Smooth muscle cell (in vitro differentiated cells): ENCODE measurements around the gene GMPPB. TPM values are rescaled to one million over a fixed set of nuclear protein-coding genes. Genes with fewer than 3 reads are reported as not detected.
A peak's percentile ranks its signal among the peaks of the same experiment; 100 is the strongest.

Source experiments
- DNase-seq: peaks from one replicate; lab custom pipeline; 2025; ENCODE audit not compliant: unreplicated experiment; lab: John Stamatoyannopoulos, UW
- H2AFZ ChIP-seq: fragments of 200-600 bp; sonication (generic); 2 replicates; pipeline ENCODE4 v1.6.0; 2016; ENCODE audit warnings: antibody characterized with exemption, low read depth, mild to moderate bottlenecking
- H3F3A ChIP-seq: fragments of 200-600 bp; sonication (generic); 2 replicates; pipeline ENCODE4 v1.6.0; 2017; ENCODE audit warnings: antibody characterized with exemption, low read depth
- H3K27ac ChIP-seq: fragments of 200-600 bp; sonication (generic); 2 replicates; pipeline ENCODE4 v1.5.1; 2016; ENCODE audit warnings: low read depth, mild to moderate bottlenecking
- H3K27me3 ChIP-seq: fragments of 200-600 bp; sonication (generic); 2 replicates; pipeline ENCODE4 v1.6.1; 2016; ENCODE audit warnings: low read depth, mild to moderate bottlenecking
- H3K36me3 ChIP-seq: fragments of 200-600 bp; sonication (generic); 2 replicates; pipeline ENCODE4 v1.5.1; 2016; ENCODE audit warnings: low read depth
- H3K4me1 ChIP-seq: fragments of 200-600 bp; sonication (generic); 2 replicates; pipeline ENCODE4 v1.5.1; 2016; ENCODE audit warnings: low read depth
- H3K4me2 ChIP-seq: fragments of 200-600 bp; sonication (generic); 2 replicates; pipeline ENCODE4 v1.6.0; 2016; ENCODE audit warnings: mild to moderate bottlenecking
- H3K4me3 ChIP-seq: fragments of 200-600 bp; sonication (generic); 2 replicates; pipeline ENCODE4 v1.5.1; 2016; ENCODE audit warnings: mild to moderate bottlenecking
- H3K79me2 ChIP-seq: fragments of 200-600 bp; sonication (generic); 2 replicates; pipeline ENCODE4 v1.6.0; 2016; ENCODE audit warnings: low read depth, mild to moderate bottlenecking
- H3K9ac ChIP-seq: fragments of 200-600 bp; sonication (generic); 2 replicates; pipeline ENCODE4 v1.6.0; 2016; ENCODE audit warnings: low read depth
- H3K9me3 ChIP-seq: fragments of 200-600 bp; sonication (generic); replicated peaks from 2 replicates; pipeline ENCODE4 v1.5.1; 2016; ENCODE audit warnings: low read depth
- H4K20me1 ChIP-seq: fragments of 200-600 bp; sonication (generic); 2 replicates; pipeline ENCODE4 v1.6.0; 2016; ENCODE audit warnings: low read depth
- WGBS: methylation state at CpG from one replicate; pipeline ENCODE4 v1.1.7; 2016; ENCODE audit warnings: low lambda C conversion rate; 5-methylcytosine and 5-hydroxymethylcytosine counted together
- polyA plus RNA-seq: library from polyadenylated mRNA; unstranded; fragments of >200 nt; fragmentation: Nextera tagmentation; extraction: Ambion mirVana; gene quantifications from 2 replicates; pipeline ENCODE4 v1.2.1, GENCODE V29; 2016
- total RNA-seq: library from RNA; depleted of rRNA; stranded (reverse); fragments of >200 nt; gene quantifications from 2 replicates; pipeline ENCODE4 v1.2.3, GENCODE V29; 2014
- TF ChIP-seq, protein P1 (sequence below): fragments of 200-600 bp; sonication (generic); IDR thresholded peaks from 2 replicates; pipeline ENCODE4 v1.5.1; 2017; ENCODE audit warnings: borderline replicate concordance, mild to moderate bottlenecking, antibody characterized with exemption; ENCODE audit not compliant: insufficient read depth, poor library complexity, severe bottlenecking

GMPPB gene
- total RNA-seq (21.1 and 21.3 TPM in 2 replicates), polyA plus RNA-seq (68.3 and 74.8 TPM in 2 replicates)

DNA sequence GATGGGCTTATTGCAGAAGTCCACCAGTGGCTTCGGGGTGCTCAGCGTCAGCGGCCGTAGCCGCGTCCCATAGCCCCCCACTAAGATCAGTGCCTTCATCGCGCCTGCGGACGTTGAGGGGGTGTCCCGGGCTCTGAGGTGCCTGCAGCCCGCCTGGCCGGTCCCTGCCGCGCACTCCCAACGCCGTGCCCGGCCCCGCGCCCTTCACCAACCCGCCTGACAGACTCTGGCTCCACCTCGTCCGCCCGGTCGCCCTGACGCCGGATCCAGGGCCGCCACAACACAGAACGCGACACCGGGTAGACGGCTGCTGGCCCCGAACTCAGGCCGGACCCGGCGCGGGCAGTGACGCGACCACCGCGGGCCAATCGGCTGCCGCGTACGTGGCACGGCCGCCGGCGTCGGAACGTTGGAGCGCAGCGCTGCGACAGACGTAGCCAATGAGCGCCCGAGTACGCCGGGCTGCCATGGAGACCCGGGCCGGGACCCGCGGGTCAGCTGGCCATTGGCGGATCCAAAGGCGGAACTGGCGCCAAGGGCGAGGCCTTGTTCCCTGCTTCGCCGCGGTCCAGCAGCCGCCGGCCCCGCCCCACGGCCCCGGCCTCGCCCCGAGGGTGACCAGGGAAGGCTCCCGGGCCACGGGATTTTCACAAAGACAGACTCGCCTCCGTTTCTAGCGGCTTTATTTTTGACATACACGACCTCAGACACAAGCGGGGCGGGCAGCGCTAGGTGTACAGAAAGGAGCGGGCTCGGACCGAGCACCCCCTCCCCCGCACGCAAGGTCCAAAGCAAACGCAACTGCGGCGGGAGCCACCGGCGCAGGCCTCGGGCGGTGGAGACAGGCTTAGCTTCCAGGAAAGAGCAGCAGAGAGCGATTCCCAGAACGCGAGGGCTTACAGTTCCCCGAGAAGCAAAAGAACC is at the start of gene GMPPB:
GMPPB (minus strand) TSS at position 324 of the 924 bp plus-strand sequence; CDS start at position 99, 225 bp downstream.
- Histone ChIP-seq H3K36me3 (no peaks in the 10 kb centered on the region), H3K9me3 (no peaks in the 10 kb centered on the region)
- 2% methylated on average over 98 of the region's 102 CpGs for WGBS

DNA sequence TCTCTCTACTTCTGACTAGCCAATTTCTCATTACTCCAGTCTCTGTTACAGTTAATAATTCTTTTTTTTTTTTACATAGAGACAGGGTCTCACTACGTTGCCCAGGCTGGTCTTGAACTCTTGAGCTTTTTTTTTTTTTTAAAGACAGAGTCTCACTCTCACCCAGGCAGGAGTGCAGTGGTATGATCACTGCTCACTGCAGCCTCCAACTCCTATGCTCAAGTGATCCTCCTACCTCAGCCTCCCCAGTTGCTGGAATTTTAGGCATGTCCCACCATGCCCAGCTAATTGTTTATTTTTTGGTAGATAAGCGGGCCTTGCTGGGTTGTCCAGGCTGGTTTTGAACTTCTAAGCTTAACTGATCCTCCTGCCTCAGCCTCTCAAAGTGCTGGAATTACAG is 49.0 kb upstream of the GMPPB start:
- Histone ChIP-seq H3K4me2 (no peak overlapping the region), H3K27ac (no peak overlapping the region), H3K36me3 (no peaks in the 10 kb centered on the region), H3K79me2 (peaks cover 99% of the 10 kb centered on the region), H3F3A (peaks cover 4% of the 10 kb centered on the region), H4K20me1 (peaks cover 95% of the 10 kb centered on the region), H3K9ac (no peak overlapping the region), H3K4me3 (no peak overlapping the region), H3K9me3 (no peaks in the 10 kb centered on the region), H3K27me3 (no peaks in the 10 kb centered on the region), H3K4me1 (no peaks in the 10 kb centered on the region), H2AFZ (no peak overlapping the region)
- TF ChIP-seq, protein P1, sequence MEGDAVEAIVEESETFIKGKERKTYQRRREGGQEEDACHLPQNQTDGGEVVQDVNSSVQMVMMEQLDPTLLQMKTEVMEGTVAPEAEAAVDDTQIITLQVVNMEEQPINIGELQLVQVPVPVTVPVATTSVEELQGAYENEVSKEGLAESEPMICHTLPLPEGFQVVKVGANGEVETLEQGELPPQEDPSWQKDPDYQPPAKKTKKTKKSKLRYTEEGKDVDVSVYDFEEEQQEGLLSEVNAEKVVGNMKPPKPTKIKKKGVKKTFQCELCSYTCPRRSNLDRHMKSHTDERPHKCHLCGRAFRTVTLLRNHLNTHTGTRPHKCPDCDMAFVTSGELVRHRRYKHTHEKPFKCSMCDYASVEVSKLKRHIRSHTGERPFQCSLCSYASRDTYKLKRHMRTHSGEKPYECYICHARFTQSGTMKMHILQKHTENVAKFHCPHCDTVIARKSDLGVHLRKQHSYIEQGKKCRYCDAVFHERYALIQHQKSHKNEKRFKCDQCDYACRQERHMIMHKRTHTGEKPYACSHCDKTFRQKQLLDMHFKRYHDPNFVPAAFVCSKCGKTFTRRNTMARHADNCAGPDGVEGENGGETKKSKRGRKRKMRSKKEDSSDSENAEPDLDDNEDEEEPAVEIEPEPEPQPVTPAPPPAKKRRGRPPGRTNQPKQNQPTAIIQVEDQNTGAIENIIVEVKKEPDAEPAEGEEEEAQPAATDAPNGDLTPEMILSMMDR, result no peak
- DNase-seq, result no peak
- 96% methylated on average over 2 of the region's 2 CpGs for WGBS

More for the DNA sequence above, at the start of gene GMPPB:
- peak within 1 kb of the TSS; percentile 94 for H3K27ac ChIP-seq
- TF ChIP-seq, protein P1, result no peak
- peak within 1 kb of the TSS; percentile 73 for H3K4me3 ChIP-seq
- H3K79me2 ChIP-seq, result peaks cover 13% of the 10 kb centered on the region
- H3K9ac ChIP-seq, result peak within 1 kb of the TSS; percentile 98
- DNase-seq, result peak; percentile 82
- peaks cover 9% of the 10 kb centered on the region for H4K20me1 ChIP-seq
- peaks cover 12% of the 10 kb centered on the region for H3F3A ChIP-seq
- H3K4me2 ChIP-seq, result peak within 1 kb of the TSS; percentile 90
- H3K27me3 ChIP-seq, result no peaks in the 10 kb centered on the region
- H2AFZ ChIP-seq, result peak within 1 kb of the TSS; percentile 6
- peaks cover 8% of the 10 kb centered on the region for H3K4me1 ChIP-seq

DNA sequence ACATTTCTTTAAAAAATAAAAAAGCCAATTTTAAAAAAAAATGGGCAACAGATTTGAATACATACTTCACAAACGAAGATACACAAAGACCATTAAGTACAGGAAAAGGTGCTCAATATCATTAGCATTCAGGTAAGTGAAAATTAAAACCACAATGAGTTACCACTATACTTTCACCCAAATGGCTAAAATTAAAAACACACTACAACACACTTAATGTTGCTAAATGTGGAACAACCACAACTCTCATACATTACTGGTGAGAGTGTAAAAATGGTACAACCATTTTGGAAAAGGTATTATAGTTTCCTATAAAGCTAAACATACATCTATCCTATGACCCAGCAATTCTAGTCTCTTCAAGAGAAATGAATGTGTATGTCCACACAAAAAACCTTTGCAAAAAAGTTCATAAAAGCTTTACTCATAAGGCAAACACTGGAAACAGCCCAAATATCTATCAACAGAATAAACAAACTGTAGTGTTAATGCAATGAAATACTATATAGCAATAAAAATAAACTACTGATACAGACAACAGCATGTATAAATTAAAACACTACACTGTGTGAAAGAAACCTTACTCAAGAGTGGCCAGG is 47.7 kb upstream of the GMPPB start:
- no peak for DNase-seq
- Histone ChIP-seq H3K79me2 (peaks cover 99% of the 10 kb centered on the region), H3K4me2 (no peak overlapping the region), H3K36me3 (no peaks in the 10 kb centered on the region), H3K27me3 (no peaks in the 10 kb centered on the region), H3K4me3 (no peak overlapping the region), H3F3A (peaks cover 4% of the 10 kb centered on the region), H3K9ac (no peak overlapping the region), H2AFZ (no peak overlapping the region), H3K27ac (no peak overlapping the region), H3K4me1 (no peaks in the 10 kb centered on the region), H3K9me3 (no peaks in the 10 kb centered on the region), H4K20me1 (peaks cover 94% of the 10 kb centered on the region)
- 96% methylated on average over 1 of the region's 1 CpG for WGBS
- TF ChIP-seq, protein P1, result no peak
